GM21723 (cell line): ENCODE measurements around the gene COL15A1.
"Not testable (repeated sequence)": the region's sequence is repeated elsewhere in the genome, so short reads cannot be mapped to it uniquely, and the experiment has no call there.

ENCODE experiments used
- ATAC-seq: cut with Tn5 transposase; IDR thresholded peaks from one replicate; pipeline ENCODE4 v1.9.1; 2021; ENCODE audit warnings: mild to moderate bottlenecking, moderate library complexity; ENCODE audit not compliant: unreplicated experiment

COL15A1 gene

GRCh38 chr9:99073985-99074901, 130.5 kb downstream of the COL15A1 start:
- no peak for ATAC-seq

- ATAC-seq = no peak
Measured at GRCh38 chr9:99074902-99075245, 131.2 kb downstream of the COL15A1 start.

GRCh38 chr9:99075246-99075912, 131.7 kb downstream of the COL15A1 start:
- no peak for ATAC-seq

- no peak for ATAC-seq
Measured at GRCh38 chr9:99076030-99076429, 132.3 kb downstream of the COL15A1 start.

- no peak for ATAC-seq
Measured at GRCh38 chr9:99076483-99077171, 132.9 kb downstream of the COL15A1 start.

GRCh38 chr9:99078717-99079116, 135.0 kb downstream of the COL15A1 start:
- ATAC-seq = no peak

GRCh38 chr9:99079542-99079941, 135.8 kb downstream of the COL15A1 start:
- no peak for ATAC-seq

GRCh38 chr9:99083051-99083450, 139.3 kb downstream of the COL15A1 start:
- no peak for ATAC-seq

GRCh38 chr9:99085949-99086948, 142.5 kb downstream of the COL15A1 start:
- ATAC-seq = no peak

- ATAC-seq = no peak
Measured at GRCh38 chr9:99087462-99087861, 143.8 kb downstream of the COL15A1 start.

DNA sequence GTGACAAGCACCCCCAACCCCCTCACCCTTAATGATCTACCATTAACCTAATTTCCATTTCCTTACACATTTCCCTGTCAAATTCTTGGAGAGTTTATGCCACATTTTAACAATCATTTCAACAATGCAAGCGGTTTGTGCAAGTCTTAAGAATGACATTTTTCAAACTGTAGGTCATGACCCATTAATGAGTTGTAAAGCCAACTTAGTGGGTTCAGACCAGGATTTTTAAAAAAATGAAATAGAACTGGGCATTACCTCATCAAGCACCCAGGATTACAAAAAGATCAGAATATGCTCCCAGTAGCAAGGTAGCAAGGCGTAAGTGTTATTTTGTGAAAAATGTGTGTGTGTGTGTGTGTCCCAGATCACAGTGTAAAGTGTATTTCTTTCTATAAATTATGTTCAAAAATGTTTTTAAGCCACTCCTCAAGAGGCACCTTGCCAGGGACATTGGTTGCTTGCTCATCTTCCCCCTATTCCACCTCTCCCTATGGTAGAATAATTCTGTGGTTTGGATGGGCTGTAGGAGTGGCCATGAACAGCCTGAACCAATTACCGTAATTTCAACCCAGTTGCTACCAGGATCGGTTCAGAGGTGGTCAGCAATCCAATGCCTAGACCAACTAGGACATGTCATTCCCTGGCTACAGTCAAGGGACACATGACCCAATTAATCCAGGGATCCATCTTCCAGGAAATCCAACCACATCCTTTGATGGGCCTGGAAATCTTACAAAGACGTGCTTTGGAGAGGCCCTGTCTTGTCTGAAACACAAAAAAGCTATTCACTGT, 146.8 kb downstream of the COL15A1 start:
- ATAC-seq = no peak

GRCh38 chr9:99092643-99093491, 149.2 kb downstream of the COL15A1 start:
- no peak for ATAC-seq

- no peak for ATAC-seq
Measured at GRCh38 chr9:99093492-99093791, 149.7 kb downstream of the COL15A1 start.

- ATAC-seq = no peak
Measured at GRCh38 chr9:99095565-99095964, 151.9 kb downstream of the COL15A1 start.

DNA sequence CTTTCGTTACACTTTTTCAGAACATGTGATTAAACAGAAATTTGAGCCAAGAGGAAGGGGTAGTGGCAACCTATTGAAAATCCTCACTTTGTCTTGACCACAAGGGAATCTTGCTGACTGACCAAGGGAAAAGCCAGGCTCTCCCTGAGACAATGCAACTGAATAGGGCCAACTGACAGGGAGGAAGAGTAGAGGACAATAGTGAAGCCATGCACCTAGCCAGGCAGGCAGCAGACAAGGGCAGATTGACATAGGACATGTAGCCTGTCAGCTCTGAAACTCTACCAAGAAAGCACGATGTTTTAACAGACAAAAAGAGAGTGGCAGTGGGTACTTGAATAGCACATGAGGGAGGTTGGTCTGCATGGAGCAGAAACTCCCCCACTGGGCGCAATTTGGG, 152.7 kb downstream of the COL15A1 start:
- ATAC-seq = no peak

- not testable (repeated sequence) for ATAC-seq
Measured at GRCh38 chr9:99099806-99100585, 156.3 kb downstream of the COL15A1 start.

DNA sequence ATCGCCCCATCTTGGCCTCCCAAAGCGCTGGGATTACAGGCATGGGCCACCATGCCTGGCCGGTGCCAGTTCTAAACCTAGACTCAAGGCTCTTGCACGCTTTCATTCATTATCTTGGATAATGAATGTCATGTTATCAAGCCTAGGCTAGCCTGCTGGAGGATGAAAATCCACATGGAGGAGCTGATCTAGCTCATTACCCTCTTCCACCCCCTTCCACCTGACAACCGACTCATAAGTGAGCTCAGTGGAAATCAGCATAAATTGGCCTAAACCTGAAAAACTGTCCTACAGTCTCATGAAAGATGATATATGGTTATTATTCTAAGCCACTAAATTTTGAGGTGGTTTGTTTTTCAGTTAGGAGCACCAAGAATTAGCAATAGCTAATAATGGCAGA, 157.6 kb downstream of the COL15A1 start:
- ATAC-seq = no peak

DNA sequence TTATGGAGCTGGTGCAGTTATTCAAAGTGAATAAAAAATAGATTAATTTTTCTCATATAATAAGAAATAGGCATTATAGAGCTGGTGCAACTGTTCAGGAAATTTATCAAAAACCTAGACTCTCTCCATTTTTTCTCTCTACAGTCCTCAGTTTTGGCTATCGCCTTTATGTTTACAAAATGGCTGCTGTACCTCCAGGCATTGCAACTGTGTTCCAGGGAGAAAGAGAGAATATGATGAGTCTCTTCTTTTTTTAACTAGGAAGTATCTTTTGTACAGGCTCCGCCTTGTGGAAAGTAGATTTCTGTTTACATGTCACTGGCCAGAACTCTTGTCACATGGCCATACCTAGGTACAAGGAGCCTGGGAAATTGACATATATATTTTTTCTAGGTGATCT, 158.1 kb downstream of the COL15A1 start:
- no peak for ATAC-seq
